K562 (cell line): ENCODE data around the gene PSMD7. TPM values are rescaled to one million over a fixed set of nuclear protein-coding genes. Genes with fewer than 3 reads are reported as not detected.

Source experiments
- ATAC-seq: fragments of 200-7000 bp; cut with Tn5 transposase; 3 replicates; pipeline ENCODE4 v1.9.1; 2020; ENCODE audit warnings: moderate library complexity
- BruUV-seq: library from RNA; stranded (reverse); fragments of 400-500 nt; replicated peaks from 2 replicates; lab custom pipeline; 2021; lab: Mats Ljungman, UMichigan
- CTCF ChIA-PET: fragments of 300-600 bp; formaldehyde crosslinking; extraction: SDS; loops from one replicate; lab custom pipeline; 2021; ENCODE audit warnings: low intra/inter-chr PET ratio; lab: Yijun Ruan, JAX
- POLR2A ChIA-PET: fragments of 300-600, 350-650 bp; sonication (Branson Sonifier 250); formaldehyde crosslinking; extraction: SDS; loops from one replicate; lab custom pipeline; 2021; ENCODE audit warnings: antibody characterized with exemption, inconsistent platforms; lab: Yijun Ruan, JAX
- DNase-seq, 4 experiments: peaks; one replicate each; pipeline versions ENCODE4 v3.0.0 to v3.0.0-alpha.2; 2011 to 2018; ENCODE audit warnings: low spot score in 3 of 4, mixed read lengths in 3 of 4; ENCODE audit errors: extremely low read depth in 1 of 4
- FAIRE-seq: peaks from 2 replicates; lab custom pipeline; 2011; peaks lifted over from hg19 to GRCh38; lab: Jason Lieb, UNC
- H2AFZ ChIP-seq: 2 replicates; pipeline ENCODE4 v1.6.0; 2011; ENCODE audit warnings: low read depth, low read length, control low read depth, inconsistent platforms
- H3K27ac ChIP-seq: fragments of 200-600 bp; 3 replicates; pipeline ENCODE4 v1.8.0; 2011; ENCODE audit warnings: low read depth, mild to moderate bottlenecking, control low read depth, inconsistent platforms, low read length, moderate library complexity, mixed read lengths; ENCODE audit errors: extremely low read depth
- H3K27me3 ChIP-seq, 2 experiments: fragments of 300-600 bp in 1 of 2; 2 replicates in 1 of 2; 3 replicates in 1 of 2; pipeline versions ENCODE4 v1.6.0 to v1.8.0; 2011; ENCODE audit warnings: inconsistent platforms in 2 of 2, low read length in 2 of 2, mild to moderate bottlenecking in 1 of 2, mixed read lengths in 1 of 2, moderate library complexity in 1 of 2; ENCODE audit not compliant: control insufficient read depth in 2 of 2, insufficient read depth in 2 of 2
- H3K36me3 ChIP-seq: fragments of 300-600 bp; 3 replicates; pipeline ENCODE4 v1.8.0; 2011; ENCODE audit warnings: mild to moderate bottlenecking, low read length, inconsistent platforms; ENCODE audit not compliant: control insufficient read depth, insufficient read depth
- H3K4me1 ChIP-seq, 2 experiments: fragments of 200-600 bp in 1 of 2; replicated peaks in 1 of 2; 2 replicates in 1 of 2; 3 replicates in 1 of 2; pipeline versions ENCODE4 v1.5.1 to v1.8.0; 2011; ENCODE audit warnings: inconsistent platforms in 2 of 2, low read length in 2 of 2, mild to moderate bottlenecking in 1 of 2, mixed read lengths in 1 of 2, moderate library complexity in 1 of 2; ENCODE audit not compliant: control insufficient read depth in 2 of 2, insufficient read depth in 2 of 2
- H3K4me2 ChIP-seq: 2 replicates; pipeline ENCODE4 v1.6.1; 2011; ENCODE audit warnings: low read length, control low read depth, inconsistent platforms, mixed read lengths; ENCODE audit not compliant: insufficient read depth
- H3K4me3 ChIP-seq: fragments of 200-600 bp; sonication (generic), shearing (Covaris generic); 2 replicates; pipeline ENCODE4 v1.5.1; 2016; ENCODE audit warnings: control low read depth, inconsistent platforms
- H3K79me2 ChIP-seq: fragments of 200-600 bp; 3 replicates; pipeline ENCODE4 v1.8.0; 2011; ENCODE audit warnings: low read length, inconsistent platforms; ENCODE audit not compliant: control insufficient read depth, insufficient read depth
- H3K9ac ChIP-seq, 2 experiments: 2 replicates each; pipeline versions ENCODE4 v1.6.0 to v1.6.1; 2011; ENCODE audit warnings: low read depth in 2 of 2, low read length in 2 of 2, control low read depth in 1 of 2, inconsistent platforms in 1 of 2, mild to moderate bottlenecking in 1 of 2, mixed read lengths in 1 of 2; ENCODE audit not compliant: insufficient read depth in 1 of 2
- H3K9me1 ChIP-seq: one replicate; pipeline ENCODE4 v1.6.0; 2011; ENCODE audit warnings: inconsistent platforms, mild to moderate bottlenecking, low read length, moderate library complexity; ENCODE audit not compliant: control insufficient read depth, insufficient read depth
- H3K9me3 ChIP-seq: replicated peaks from 2 replicates; pipeline ENCODE4 v1.5.1; 2011; ENCODE audit warnings: low read depth, low read length, inconsistent platforms; ENCODE audit not compliant: control insufficient read depth, insufficient read depth
- H4K20me1 ChIP-seq: replicated peaks from 2 replicates; pipeline ENCODE4 v1.6.1; 2011; ENCODE audit warnings: low read length, inconsistent platforms, mixed read lengths; ENCODE audit not compliant: control insufficient read depth, insufficient read depth
- CBFA2T3 ChIP-seq: fragments of 450-650 bp; IDR thresholded peaks from 2 replicates; pipeline ENCODE4 v1.6.1; 2017
- CEBPG ChIP-seq, 3 experiments: fragments of 200-800 bp in 1 of 3; sonication (Bioruptor generic) in 1 of 3; sonication (generic) in 1 of 3; formaldehyde crosslinking in 1 of 3; IDR thresholded peaks in 2 of 3; conservative IDR thresholded peaks in 1 of 3; 2 replicates each; pipeline versions ENCODE4 v1.6.1 to v1.8.0; 2016 to 2022; ENCODE audit warnings: missing compliant biosample characterization in 2 of 3, missing genetic modification characterization in 2 of 3, mild to moderate bottlenecking in 1 of 3, missing genetic modification reagents in 1 of 3
- FOXJ2 ChIP-seq: fragments of 200-800 bp; sonication (Bioruptor generic); IDR thresholded peaks from 2 replicates; pipeline ENCODE4 v1.6.1; 2016; ENCODE audit warnings: missing genetic modification characterization, missing compliant biosample characterization
- FOXM1 ChIP-seq, 2 experiments: fragments of 450-650 bp in 1 of 2; sonication (generic) in 1 of 2; formaldehyde crosslinking in 1 of 2; IDR thresholded peaks; 2 replicates each; pipeline versions ENCODE4 v1.6.1 to v1.9.0; 2017 to 2022; ENCODE audit warnings: low read depth in 2 of 2, mild to moderate bottlenecking in 2 of 2, missing genetic modification reagents in 1 of 2, moderate library complexity in 1 of 2
- LARP7 ChIP-seq: fragments of 450-650 bp; IDR thresholded peaks from 2 replicates; pipeline ENCODE4 v1.6.1; 2016
- TOE1 ChIP-seq, 2 experiments: fragments of 450-650 bp in 1 of 2; sonication (generic) in 1 of 2; formaldehyde crosslinking in 1 of 2; IDR thresholded peaks; 2 replicates each; pipeline versions ENCODE4 v1.7.1 to v1.8.0; 2016 to 2022; ENCODE audit warnings: borderline replicate concordance in 2 of 2, mild to moderate bottlenecking in 2 of 2, antibody characterized with exemption in 1 of 2, inconsistent platforms in 1 of 2, low read depth in 1 of 2, missing genetic modification reagents in 1 of 2, moderate library complexity in 1 of 2
- ZHX1 ChIP-seq: fragments of 150-350 bp; conservative IDR thresholded peaks from 2 replicates; pipeline ENCODE4 v1.6.1; 2014; ENCODE audit warnings: low read length
- ZNF639 ChIP-seq, 2 experiments: fragments of 200-800 bp in 1 of 2; sonication (Bioruptor generic) in 1 of 2; sonication (generic) in 1 of 2; formaldehyde crosslinking in 1 of 2; IDR thresholded peaks in 1 of 2; conservative IDR thresholded peaks in 1 of 2; 2 replicates each; pipeline versions ENCODE4 v1.5.0 to v1.6.1; 2016 to 2020; ENCODE audit warnings: missing compliant biosample characterization in 1 of 2, missing genetic modification characterization in 1 of 2, missing genetic modification reagents in 1 of 2
- WGBS: fragments of 100-300 bp; shearing (Covaris generic); methylation state at CpG from one replicate; pipeline ENCODE4 v1.1.6; 2016; ENCODE audit warnings: low coverage, mixed read lengths; ENCODE audit not compliant: insufficient coverage; ENCODE audit errors: missing lambda C conversion rate; 5-methylcytosine and 5-hydroxymethylcytosine counted together
- in situ Hi-C: fragments of 300-500 bp; cut with MboI; formaldehyde crosslinking; loops from 4 replicates; pipeline ENCODE4 v1.15.0; 2018; ENCODE audit warnings: inconsistent platforms, mixed read lengths
- intact Hi-C: fragments of 100-400 bp; cut with micrococcal nuclease; formaldehyde crosslinking; loops from 2 replicates; pipeline ENCODE4 v1.14.2; 2022
- polyA plus RNA-seq, 8 experiments: library from polyadenylated mRNA; depleted of rRNA in 4 of 8; stranded (reverse) in 5 of 8; unstranded in 3 of 8; fragments of >200 nt; fragmentation: Nextera tagmentation in 2 of 8; fragmentation: Illumina TruSeq in 1 of 8; extraction: Ambion mirVana in 2 of 8; extraction: Trizol in 1 of 8; gene quantifications; 2 replicates each; pipeline versions ENCODE4 v1.2.1 to v1.2.3, GENCODE V29; 2011 to 2014; ENCODE audit warnings: inconsistent platforms in 1 of 8, missing spikeins in 1 of 8
- total RNA-seq, 7 experiments: library from RNA; depleted of rRNA in 6 of 7; stranded (reverse); fragments of >200 nt in 6 of 7; fragmentation: Illumina TruSeq in 2 of 7; extraction: Trizol in 2 of 7; gene quantifications; 2 replicates each; pipeline versions ENCODE4 v1.2.1 to v1.2.3, GENCODE V29; 2011 to 2021; ENCODE audit warnings: low replicate concordance in 1 of 7

PSMD7 gene
- total and polyA plus RNA-seq, 9 of the 15 experiments (the other 6 are each of a cell fraction or from before 2014, with no cell fraction given), result 100 to 226 (median 156) TPM

- intact Hi-C loops, result no loop called here
- BruUV-seq, result no TSS peak
- peak; percentile 42 for FAIRE-seq
These were observed 4.9 kb upstream of the PSMD7 start for GRCh38 chr16:74291577-74292208.

GRCh38 chr16:74296104-74296431, 546 bp upstream of the PSMD7 start:
- Histone ChIP-seq H2AFZ (peak overlapping the region; percentile 76), H3K79me2 (peaks cover 58% of the 10 kb centered on the region)
- 0% methylated on average over 9 of the region's 9 CpGs for WGBS
- TF ChIP-seq FOXJ2 (0 out of 2 replicates have a peak, but pooled peaks have one; percentile 5), TOE1 (IDR thresholded peaks at IDR 0.05; ENCODE audit: borderline replicate concordance) (0 out of 2 replicates have a peak, but pooled peaks have one; percentile 4), TOE1 (CRISPR knock-in tag; IDR thresholded peaks at IDR 0.05; ENCODE audit: borderline replicate concordance, low read depth) (no peak), ZNF639 (CRISPR knock-in tag; conservative IDR thresholded peaks at IDR 0.05 in 1 of 2, IDR thresholded peaks at IDR 0.05 in 1 of 2) (no peak), FOXM1 (IDR thresholded peaks at IDR 0.05; ENCODE audit: low read depth) (peak; percentile 92), FOXM1 (CRISPR knock-in tag; IDR thresholded peaks at IDR 0.05; ENCODE audit: low read depth) (no peak), ZHX1 (no peak), CEBPG (CRISPR knock-in tag; IDR thresholded peaks at IDR 0.05) (no peak), CEBPG (tag; conservative IDR thresholded peaks at IDR 0.05 in 1 of 2, IDR thresholded peaks at IDR 0.05 in 1 of 2) (peak in 1 of 2 experiments; percentile 45; a peak in 2 of 4 replicates)

More at GRCh38 chr16:74291577-74292208, 4.9 kb upstream of the PSMD7 start:
- Histone ChIP-seq H3K27ac (no peak overlapping the region), H4K20me1 (no peaks in the 10 kb centered on the region; the same call in 1 of the 2 replicates), H3K4me2 (peak overlapping the region; percentile 23), H3K4me3 (no peak overlapping the region), H3K36me3 (no peaks in the 10 kb centered on the region), H3K9me3 (no peaks in the 10 kb centered on the region), H3K27me3 (no peaks in the 10 kb centered on the region), H2AFZ (peak overlapping the region; percentile 28; the same call in 1 of the 2 replicates), H3K9ac (no peak overlapping the region), H3K79me2 (peaks cover 16% of the 10 kb centered on the region), H3K9me1 (no peaks in the 10 kb centered on the region), H3K4me1 (peaks cover 4 to 16% of the 10 kb centered on the region in 2 experiments; a peak in 3 of 5 replicates)
- 0% methylated on average over 1 of the region's 1 CpG for WGBS
- peak in 1 of 4 experiments; percentile 6 for DNase-seq
- ChIA-PET POLR2A (interaction anchor here (0.6 to 1.1 kb wide), 6 partner anchors 8 to 49 kb away, joined by 3 to 4 read pairs (median 3); no protein-coding TSS in a partner anchor), CTCF (no interaction called here)
- TF ChIP-seq LARP7 (no peak), CBFA2T3 (0 out of 2 replicates have a peak, but pooled peaks have one; percentile 24)
- no peak for ATAC-seq
- in situ Hi-C loops, result no loop called here

More at GRCh38 chr16:74296104-74296431, 546 bp upstream of the PSMD7 start:
- FAIRE-seq (no peak), DNase-seq (no peak), ATAC-seq (peak; percentile 7)
- Histone ChIP-seq H3K36me3 (peaks cover 34% of the 10 kb centered on the region), H4K20me1 (peaks cover 3% of the 10 kb centered on the region; the same call in 1 of the 2 replicates), H3K4me3 (peak overlapping the region; percentile 86), H3K9ac (peak overlapping the region in 1 of 2 experiments; percentile 99; a peak in 3 of 4 replicates), H3K9me3 (no peaks in the 10 kb centered on the region), H3K9me1 (no peaks in the 10 kb centered on the region), H3K27ac (peak overlapping the region; percentile 92), H3K4me1 (peaks cover 7 to 18% of the 10 kb centered on the region in 2 experiments; a peak in 3 of 5 replicates), H3K27me3 (no peaks in the 10 kb centered on the region), H3K4me2 (peak overlapping the region; percentile 89)
- CTCF ChIA-PET, result no interaction called here
- intact Hi-C loops, result no loop called here
- BruUV-seq, result TSS peak; percentile 77
- in situ Hi-C loops, result no loop called here
- POLR2A ChIA-PET, result no interaction called here
